Measurements from ENCODE around the gene UBL4B. TPM values are rescaled to one million over a fixed set of nuclear protein-coding genes. Genes with fewer than 3 reads are reported as not detected.

The UBL4B gene
- total and polyA plus RNA-seq, 10 donors, result not detected

- peaks cover 0 to 48% (median 13%) of the 10 kb centered on the region in 7 donors for H3K27me3 ChIP-seq (replicated peaks in 1 of 7)
- 83 to 89% (median 84%) methylated on average over 5 of the region's 5 CpGs for WGBS, 5 donors
- H3K36me3 ChIP-seq, result no peaks in the 10 kb centered on the region
- peaks cover 4 to 35% (median 24%) of the 10 kb centered on the region in 6 donors for H3K4me1 ChIP-seq
- H3K4me3 ChIP-seq, result no peak overlapping the region
- no peaks in the 10 kb centered on the region for H3K9me3 ChIP-seq
- DNase-seq, result no peak
- intact Hi-C loops (cut with DNase I; ENCODE audit: low total_unique reads), result no loop called here
- no peak overlapping the region for H3K27ac ChIP-seq
- TF ChIP-seq POLR2AphosphoS5 (IDR thresholded peaks at IDR 0.05) (no peak), POLR2A (IDR thresholded peaks at IDR 0.05) (no peak)
- TF ChIP-seq, protein P1, sequence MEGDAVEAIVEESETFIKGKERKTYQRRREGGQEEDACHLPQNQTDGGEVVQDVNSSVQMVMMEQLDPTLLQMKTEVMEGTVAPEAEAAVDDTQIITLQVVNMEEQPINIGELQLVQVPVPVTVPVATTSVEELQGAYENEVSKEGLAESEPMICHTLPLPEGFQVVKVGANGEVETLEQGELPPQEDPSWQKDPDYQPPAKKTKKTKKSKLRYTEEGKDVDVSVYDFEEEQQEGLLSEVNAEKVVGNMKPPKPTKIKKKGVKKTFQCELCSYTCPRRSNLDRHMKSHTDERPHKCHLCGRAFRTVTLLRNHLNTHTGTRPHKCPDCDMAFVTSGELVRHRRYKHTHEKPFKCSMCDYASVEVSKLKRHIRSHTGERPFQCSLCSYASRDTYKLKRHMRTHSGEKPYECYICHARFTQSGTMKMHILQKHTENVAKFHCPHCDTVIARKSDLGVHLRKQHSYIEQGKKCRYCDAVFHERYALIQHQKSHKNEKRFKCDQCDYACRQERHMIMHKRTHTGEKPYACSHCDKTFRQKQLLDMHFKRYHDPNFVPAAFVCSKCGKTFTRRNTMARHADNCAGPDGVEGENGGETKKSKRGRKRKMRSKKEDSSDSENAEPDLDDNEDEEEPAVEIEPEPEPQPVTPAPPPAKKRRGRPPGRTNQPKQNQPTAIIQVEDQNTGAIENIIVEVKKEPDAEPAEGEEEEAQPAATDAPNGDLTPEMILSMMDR (IDR thresholded peaks at IDR 0.05 in 8 of 11, conservative IDR thresholded peaks at IDR 0.05 in 3 of 11), result no peak
These were observed 29.8 kb upstream of the UBL4B start for GRCh38 chr1:110082477-110082876.

GRCh38 chr1:110083061-110083865 is 29.0 kb upstream of the UBL4B start:
- H3K36me3 ChIP-seq, result no peaks in the 10 kb centered on the region
- peak overlapping the region; percentile 52 to 85 (median 66) for H3K4me3 ChIP-seq
- H3K27me3 ChIP-seq (replicated peaks in 1 of 7), result peaks cover 0 to 52% (median 13%) of the 10 kb centered on the region in 7 donors
- peaks cover 4 to 43% (median 28%) of the 10 kb centered on the region in 6 donors for H3K4me1 ChIP-seq
- peak overlapping the region in 3 of 8 donors; percentile 59 to 81 (median 72) for H3K27ac ChIP-seq
- intact Hi-C loops (cut with DNase I; ENCODE audit: low total_unique reads), result no loop called here
- no peaks in the 10 kb centered on the region for H3K9me3 ChIP-seq
- 17 to 21% (median 19%) methylated on average over 15 of the region's 15 CpGs for WGBS, 5 donors
- DNase-seq, result no peak
- no peak for TF ChIP-seq POLR2AphosphoS5 (IDR thresholded peaks at IDR 0.05)
- TF ChIP-seq, protein P1 (IDR thresholded peaks at IDR 0.05 in 8 of 11, conservative IDR thresholded peaks at IDR 0.05 in 3 of 11), result no peak

DNA sequence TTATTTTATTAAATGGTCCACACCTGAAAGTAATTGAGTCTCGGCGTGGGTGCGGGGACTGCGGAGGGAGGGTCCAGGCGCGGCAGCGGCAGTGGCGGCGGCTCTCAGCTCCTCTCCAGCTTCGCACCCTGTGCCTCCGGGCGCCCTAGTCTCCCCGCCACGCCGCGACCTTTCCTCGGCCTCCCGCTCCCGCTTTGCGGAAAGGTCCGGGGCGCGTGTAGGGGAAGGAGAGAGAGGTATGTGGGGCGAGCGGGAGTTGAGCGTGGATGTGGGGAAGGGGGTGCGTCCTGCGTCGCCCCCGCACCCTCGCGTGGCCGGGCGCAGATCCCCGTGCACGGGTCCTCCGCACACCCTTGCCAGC is 28.4 kb upstream of the UBL4B start:
- 2 to 9% (median 3%) methylated on average over 29 to 37 of the region's 37 CpGs for WGBS, 5 donors
- peak overlapping the region; percentile 52 to 85 (median 66) for H3K4me3 ChIP-seq
- peak overlapping the region in 7 of 8 donors; percentile 59 to 81 (median 69) for H3K27ac ChIP-seq
- TF ChIP-seq POLR2A (IDR thresholded peaks at IDR 0.05), result peak in 1 of 3 donors; percentile 10
- TF ChIP-seq, protein P1 (IDR thresholded peaks at IDR 0.05 in 8 of 11, conservative IDR thresholded peaks at IDR 0.05 in 3 of 11), result no peak
- TF ChIP-seq POLR2AphosphoS5 (IDR thresholded peaks at IDR 0.05), result no peak
- intact Hi-C loops (cut with DNase I; ENCODE audit: low total_unique reads), result no loop called here
- H3K9me3 ChIP-seq, result no peaks in the 10 kb centered on the region
- peak; percentile 79 for DNase-seq
- H3K27me3 ChIP-seq (replicated peaks in 1 of 7), result peaks cover 0 to 52% (median 13%) of the 10 kb centered on the region in 7 donors
- peaks cover 7 to 49% (median 33%) of the 10 kb centered on the region in 6 donors for H3K4me1 ChIP-seq
- no peaks in the 10 kb centered on the region for H3K36me3 ChIP-seq

Measured in spleen (tissue), 11 donors.